Measurements from ENCODE around the gene IQSEC1.

The IQSEC1 gene

DNA sequence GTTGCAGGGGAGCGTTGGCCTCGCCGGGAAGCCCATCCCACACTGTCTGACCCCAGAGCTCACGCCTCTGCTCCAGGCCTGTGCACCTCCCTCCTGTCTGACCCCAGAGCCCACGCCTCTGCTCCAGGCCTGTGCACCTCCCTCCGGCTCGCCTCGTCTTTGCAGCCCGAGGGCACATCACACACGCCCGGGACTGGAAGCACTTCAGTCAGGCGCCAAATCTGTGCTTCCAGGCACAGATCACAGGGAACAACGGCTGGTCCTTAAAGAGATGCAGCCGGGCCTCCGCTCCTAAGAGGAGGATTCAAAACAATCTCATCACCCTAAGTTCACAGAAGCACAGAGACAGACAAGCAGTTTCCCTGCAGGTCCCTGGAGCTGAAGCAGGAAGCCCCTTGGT is 128.8 kb downstream of the IQSEC1 start:
- Histone ChIP-seq H3K27me3 (ENCODE audit: low read depth) (no peaks in the 10 kb centered on the region), H3K4me1 (no peaks in the 10 kb centered on the region), H3K9me3 (no peaks in the 10 kb centered on the region), H3K4me3 (no peak overlapping the region), H3K36me3 (replicated peaks) (peaks cover 7% of the 10 kb centered on the region; the same call in 1 of the 2 replicates)
- peak in 1 of 2 experiments; percentile 30 for DNase-seq (ENCODE audit: low spot score in 2 of 2)
- in situ Hi-C loops (cut with MboI; ENCODE audit: low sequenced_read_pairs), result no loop called here

DNA sequence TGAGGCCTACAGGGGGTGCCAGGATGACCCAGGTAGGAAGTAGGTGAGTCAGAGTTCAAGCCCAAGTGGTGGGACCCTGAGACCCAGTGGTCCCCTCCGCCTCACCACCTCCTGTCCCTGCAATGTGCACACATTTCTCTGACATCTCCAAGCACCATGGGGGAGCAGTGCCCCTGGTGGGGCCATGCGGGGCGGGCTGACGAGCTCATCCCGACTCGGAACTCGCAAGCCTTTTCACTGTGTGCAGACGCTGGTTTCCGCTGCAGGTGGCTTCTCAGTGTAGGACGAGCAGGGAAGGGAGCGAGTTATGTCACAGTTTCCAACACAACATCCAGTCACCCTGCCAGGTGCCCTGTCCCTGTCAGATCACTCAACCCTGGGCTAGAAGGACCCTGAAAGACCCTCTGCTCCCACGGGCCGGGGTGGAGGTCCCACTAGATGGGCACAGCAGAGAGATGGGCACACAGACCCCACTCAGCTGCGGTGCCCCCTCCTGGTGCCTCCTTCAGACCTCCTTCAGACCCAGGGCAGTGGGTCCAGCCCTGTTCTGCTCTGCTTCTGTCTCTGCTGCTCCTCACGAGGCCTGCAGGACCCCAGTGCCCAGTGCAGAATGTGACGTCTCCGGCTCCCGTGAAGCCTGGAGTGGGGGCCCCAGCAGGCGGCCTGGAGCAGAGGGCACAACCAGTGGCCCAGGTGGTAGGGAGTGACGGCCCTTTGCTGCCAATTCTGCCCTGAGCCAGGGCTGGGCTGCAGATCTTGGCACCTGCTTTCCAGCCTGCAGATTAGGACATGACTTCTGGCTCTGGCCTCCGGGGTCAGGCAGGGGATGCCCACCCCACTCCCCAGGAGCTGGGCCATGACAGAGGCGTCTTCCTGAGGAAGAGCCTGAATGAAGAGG is 129.9 kb downstream of the IQSEC1 start:
- Histone ChIP-seq H3K36me3 (replicated peaks) (peaks cover 12% of the 10 kb centered on the region), H3K27me3 (ENCODE audit: low read depth) (no peaks in the 10 kb centered on the region), H3K4me3 (no peak overlapping the region), H3K4me1 (no peaks in the 10 kb centered on the region), H3K9me3 (no peaks in the 10 kb centered on the region)
- in situ Hi-C loops (cut with MboI; ENCODE audit: low sequenced_read_pairs), result no loop called here
- DNase-seq (ENCODE audit: low spot score in 2 of 2), result no peak

DNA sequence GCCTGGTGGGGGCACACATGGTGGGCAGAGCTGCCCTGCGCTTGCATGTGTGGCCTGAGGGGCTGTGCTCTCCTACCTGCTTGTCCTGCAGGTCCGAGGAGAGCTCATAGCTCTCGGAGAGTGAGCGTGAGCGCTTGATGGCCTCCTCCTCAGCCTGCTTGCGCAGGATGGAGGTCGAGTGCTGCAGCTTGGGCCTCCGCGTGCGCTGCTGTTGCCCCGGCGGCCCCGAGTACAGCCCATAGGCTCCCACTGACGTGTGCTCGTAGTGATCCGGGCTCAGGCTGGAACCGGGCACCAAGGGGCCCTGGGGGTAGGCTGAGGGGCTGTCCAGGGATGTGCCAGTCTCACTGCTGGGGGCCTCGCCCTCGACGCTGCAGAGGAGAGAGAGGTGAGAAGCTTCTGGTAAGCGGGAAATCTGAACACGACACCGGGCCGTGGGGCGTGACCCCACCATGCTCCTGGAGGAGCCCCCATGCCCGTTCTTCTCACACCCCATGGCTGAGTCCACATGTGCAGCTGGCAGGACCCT is 131.7 kb downstream of the IQSEC1 start:
- in situ Hi-C loops (cut with MboI; ENCODE audit: low sequenced_read_pairs), result no loop called here
- no peaks in the 10 kb centered on the region for H3K27me3 ChIP-seq (ENCODE audit: low read depth)
- no peak overlapping the region for H3K4me3 ChIP-seq
- DNase-seq (ENCODE audit: low spot score in 2 of 2), result no peak
- H3K4me1 ChIP-seq, result no peaks in the 10 kb centered on the region
- H3K9me3 ChIP-seq, result no peaks in the 10 kb centered on the region
- H3K36me3 ChIP-seq (replicated peaks), result peaks cover 12% of the 10 kb centered on the region

DNA sequence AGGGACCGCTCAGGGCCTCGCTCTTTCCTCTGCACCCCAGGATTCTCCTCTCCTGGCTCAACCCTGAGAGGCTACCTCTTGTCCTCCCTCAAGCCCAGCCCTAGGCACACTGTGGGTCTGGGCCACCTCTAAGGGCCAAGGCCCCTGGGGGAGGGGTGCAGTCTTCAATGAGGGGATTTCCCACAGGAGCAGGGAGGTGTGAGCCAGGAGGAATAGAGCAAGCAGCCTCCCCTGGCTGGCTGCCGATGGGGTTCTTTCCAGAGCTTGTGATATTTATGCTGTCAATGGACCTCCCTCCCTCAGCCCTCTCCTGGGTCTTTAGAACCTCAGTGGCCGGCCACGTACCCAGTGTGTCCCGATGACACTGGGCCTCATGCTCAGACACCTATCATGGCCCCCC is 132.4 kb downstream of the IQSEC1 start:
- Histone ChIP-seq H3K36me3 (replicated peaks) (peaks cover 16% of the 10 kb centered on the region), H3K4me3 (no peak overlapping the region), H3K4me1 (no peaks in the 10 kb centered on the region), H3K9me3 (no peaks in the 10 kb centered on the region), H3K27me3 (ENCODE audit: low read depth) (no peaks in the 10 kb centered on the region)
- DNase-seq (ENCODE audit: low spot score in 2 of 2), result no peak
- in situ Hi-C loops (cut with MboI; ENCODE audit: low sequenced_read_pairs), result no loop called here

DNA sequence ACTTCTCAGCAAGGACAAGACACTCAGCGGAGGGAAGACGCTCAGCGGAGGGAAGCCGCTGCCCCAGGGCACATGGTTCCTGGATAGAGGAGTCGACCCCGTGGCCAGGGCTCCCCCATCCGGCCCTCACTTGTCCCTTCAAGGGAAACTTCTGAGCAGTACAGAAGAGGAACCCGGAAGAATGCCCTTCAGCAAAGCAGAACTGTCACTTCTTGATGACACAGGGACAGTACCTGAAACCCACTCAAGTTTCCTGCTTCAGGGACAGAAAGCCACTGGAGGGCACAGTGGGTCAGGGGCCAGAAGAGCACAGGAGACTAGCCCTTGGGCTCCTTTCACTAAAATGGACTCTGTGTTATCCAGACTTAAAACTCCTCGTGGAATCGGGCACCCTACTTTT is 134.1 kb downstream of the IQSEC1 start:
- Histone ChIP-seq H3K4me3 (no peak overlapping the region), H3K27me3 (ENCODE audit: low read depth) (no peaks in the 10 kb centered on the region), H3K9me3 (no peaks in the 10 kb centered on the region), H3K4me1 (no peaks in the 10 kb centered on the region), H3K36me3 (replicated peaks) (peaks cover 25% of the 10 kb centered on the region)
- DNase-seq (ENCODE audit: low spot score in 2 of 2), result no peak
- in situ Hi-C loops (cut with MboI; ENCODE audit: low sequenced_read_pairs), result no loop called here

DNA sequence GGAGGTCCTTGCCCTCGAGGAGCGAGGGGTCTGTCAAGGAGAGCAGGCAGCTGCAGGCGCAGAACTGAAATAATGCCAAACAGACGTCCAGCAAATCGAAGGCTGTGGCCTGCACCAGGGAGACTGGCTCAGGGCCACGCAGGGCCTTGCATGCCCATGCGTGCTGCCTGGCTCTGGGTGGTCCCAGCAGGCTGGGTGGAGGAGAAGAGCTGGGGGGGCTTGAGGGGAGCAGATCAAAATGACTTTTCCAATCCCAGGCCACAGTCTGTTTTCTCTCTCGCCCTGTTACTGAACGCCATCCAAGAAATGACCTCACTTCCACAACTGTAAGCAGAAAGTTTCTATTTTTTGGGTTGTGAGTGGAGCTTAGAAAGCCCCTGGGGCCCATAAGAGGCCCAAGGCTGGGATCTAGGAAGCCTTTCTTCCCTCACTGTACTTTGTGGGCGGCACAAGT is 134.9 kb downstream of the IQSEC1 start:
- Histone ChIP-seq H3K4me1 (no peaks in the 10 kb centered on the region), H3K4me3 (no peak overlapping the region), H3K36me3 (replicated peaks) (peaks cover 26% of the 10 kb centered on the region), H3K9me3 (no peaks in the 10 kb centered on the region), H3K27me3 (ENCODE audit: low read depth) (no peaks in the 10 kb centered on the region)
- no peak for DNase-seq (ENCODE audit: low spot score in 2 of 2)
- in situ Hi-C loops (cut with MboI; ENCODE audit: low sequenced_read_pairs), result no loop called here

DNA sequence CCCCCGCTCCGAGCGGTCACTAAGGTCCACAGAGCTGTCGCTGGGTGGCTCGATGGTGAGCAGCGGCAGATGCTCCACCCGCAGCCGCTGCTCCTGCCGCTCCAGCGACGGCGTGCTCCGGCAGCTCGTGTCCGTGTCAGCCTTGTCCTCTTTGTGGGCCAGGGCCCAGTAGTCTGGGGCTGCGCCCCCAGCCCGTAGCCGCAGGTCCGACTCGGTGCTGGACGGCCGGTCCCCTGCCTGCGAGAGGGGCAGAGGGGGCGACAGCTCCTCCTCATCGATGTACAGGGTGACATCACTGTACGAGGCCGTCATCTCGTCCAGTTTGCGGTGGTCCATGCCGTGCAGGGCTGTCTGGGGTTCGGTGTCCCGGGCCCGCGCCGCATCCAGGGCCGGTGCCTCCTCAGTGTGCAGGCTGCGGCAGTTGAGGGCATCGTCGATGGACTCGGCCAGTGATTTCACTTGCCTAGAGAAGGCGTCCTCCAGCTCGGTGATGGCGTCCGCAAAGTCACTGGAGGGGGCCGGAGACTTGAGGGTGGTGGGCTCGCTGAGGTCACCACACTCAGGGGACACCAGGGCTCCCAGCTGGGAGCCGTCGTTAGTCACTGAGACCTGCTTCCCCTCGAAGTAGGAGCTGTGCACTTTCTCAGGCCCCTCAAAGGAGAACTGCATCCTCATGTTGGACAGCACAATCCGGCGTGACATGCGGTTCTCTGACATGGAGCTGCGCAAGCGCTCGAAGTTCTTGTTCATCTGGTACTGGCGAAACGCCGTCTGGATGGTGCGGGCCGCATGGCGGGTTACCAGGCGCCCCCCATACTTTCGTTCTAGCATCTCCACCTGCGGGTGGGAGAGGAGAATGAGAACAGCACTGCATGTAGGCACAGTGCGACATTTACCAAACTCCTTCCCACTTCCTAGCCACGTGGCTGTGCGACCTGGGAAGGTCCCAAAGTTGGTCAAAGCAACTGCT is 137.1 kb downstream of the IQSEC1 start:
- Histone ChIP-seq H3K4me3 (no peak overlapping the region), H3K27me3 (ENCODE audit: low read depth) (no peaks in the 10 kb centered on the region), H3K36me3 (replicated peaks) (peaks cover 25% of the 10 kb centered on the region), H3K4me1 (no peaks in the 10 kb centered on the region), H3K9me3 (no peaks in the 10 kb centered on the region)
- in situ Hi-C loops (cut with MboI; ENCODE audit: low sequenced_read_pairs), result no loop called here
- DNase-seq (ENCODE audit: low spot score in 2 of 2), result no peak

DNA sequence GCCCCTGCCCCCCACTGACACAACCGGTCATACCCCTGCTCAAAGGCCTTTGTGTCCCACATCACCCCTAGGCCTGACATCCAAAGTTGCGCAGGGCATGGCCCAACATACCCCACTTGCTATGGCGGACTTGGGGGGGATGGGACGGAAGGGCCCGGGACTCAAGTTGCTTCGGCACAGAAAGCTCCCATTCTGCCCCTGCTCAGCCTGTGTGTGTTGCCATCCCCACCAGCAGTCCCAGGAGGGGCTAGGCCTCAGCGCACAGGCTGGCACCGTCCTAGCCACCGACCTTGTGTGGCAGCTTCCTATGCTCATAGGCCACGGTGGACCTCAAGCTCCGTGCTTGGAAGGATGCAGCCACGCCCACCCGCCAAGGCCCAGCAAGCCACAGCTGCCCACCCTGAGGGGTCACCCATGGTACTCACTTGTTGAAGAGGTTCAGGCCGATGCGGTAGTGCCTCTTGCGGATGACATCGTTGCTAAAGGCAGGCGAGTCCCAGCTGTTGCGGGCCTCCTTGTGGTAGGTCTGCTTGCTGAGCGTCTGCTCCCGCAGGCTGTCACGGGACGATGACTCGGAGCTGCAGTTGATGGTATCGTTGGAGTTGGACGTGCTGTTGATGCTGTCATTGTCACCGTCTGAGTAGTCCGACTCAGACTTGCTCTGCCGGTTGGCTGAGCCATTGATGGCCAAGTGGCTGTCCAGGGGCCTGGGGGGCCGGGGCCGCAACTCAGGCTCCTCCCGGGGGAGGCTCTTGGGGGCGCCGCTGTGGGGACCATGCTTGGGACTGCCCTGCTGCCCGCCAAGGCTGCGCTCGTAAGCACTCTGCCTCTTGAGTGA is 138.0 kb downstream of the IQSEC1 start:
- Histone ChIP-seq H3K27me3 (ENCODE audit: low read depth) (no peaks in the 10 kb centered on the region), H3K36me3 (replicated peaks) (peaks cover 21% of the 10 kb centered on the region), H3K9me3 (no peaks in the 10 kb centered on the region), H3K4me3 (no peak overlapping the region), H3K4me1 (no peaks in the 10 kb centered on the region)
- DNase-seq (ENCODE audit: low spot score in 2 of 2), result no peak
- in situ Hi-C loops (cut with MboI; ENCODE audit: low sequenced_read_pairs), result no loop called here

DNA sequence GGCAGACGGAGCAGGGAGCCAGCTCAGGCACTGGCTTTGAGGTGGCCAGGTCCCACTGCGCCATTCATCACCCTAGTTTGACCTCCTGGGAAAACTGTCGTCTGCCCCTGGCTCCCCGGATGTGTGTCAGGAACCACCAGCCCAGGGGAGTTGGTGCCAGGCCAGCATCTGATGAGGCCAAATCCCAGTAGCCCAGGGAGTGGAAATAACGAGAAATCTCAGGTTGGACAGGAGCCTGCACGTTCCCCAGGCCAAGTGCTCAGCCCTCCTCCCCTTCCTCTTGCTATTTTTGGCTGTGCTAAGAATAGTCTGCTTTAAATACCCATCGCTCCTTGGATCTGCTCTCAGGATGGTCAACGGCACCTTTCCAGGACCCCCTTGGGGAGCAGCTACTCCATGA is 138.8 kb downstream of the IQSEC1 start:
- peaks cover 21% of the 10 kb centered on the region for H3K36me3 ChIP-seq (replicated peaks)
- H3K27me3 ChIP-seq (ENCODE audit: low read depth), result no peaks in the 10 kb centered on the region
- H3K4me1 ChIP-seq, result no peaks in the 10 kb centered on the region
- no peak for DNase-seq (ENCODE audit: low spot score in 2 of 2)
- no peaks in the 10 kb centered on the region for H3K9me3 ChIP-seq
- in situ Hi-C loops (cut with MboI; ENCODE audit: low sequenced_read_pairs), result no loop called here
- no peak overlapping the region for H3K4me3 ChIP-seq

DNA sequence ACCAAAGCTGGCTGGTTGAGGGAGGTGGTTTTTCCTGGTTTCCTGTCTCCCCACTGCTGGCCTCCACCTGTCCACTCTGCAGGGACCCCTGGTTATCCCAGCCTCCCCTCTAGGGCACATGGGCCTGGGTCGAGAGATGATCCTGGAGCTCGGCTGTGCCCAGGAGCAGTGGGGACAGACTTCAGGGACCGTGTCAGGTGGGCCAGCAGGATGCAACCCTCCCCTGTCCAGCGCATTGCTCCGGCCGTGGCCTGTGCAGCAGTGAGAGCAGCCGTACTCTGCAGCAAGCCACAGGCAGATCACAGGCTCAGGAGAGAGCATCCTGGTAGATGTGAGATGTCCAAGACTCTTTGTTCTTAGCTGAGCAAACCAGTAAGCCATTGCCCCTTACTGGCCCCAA is 139.3 kb downstream of the IQSEC1 start:
- Histone ChIP-seq H3K36me3 (replicated peaks) (peaks cover 19% of the 10 kb centered on the region), H3K9me3 (no peaks in the 10 kb centered on the region), H3K27me3 (ENCODE audit: low read depth) (no peaks in the 10 kb centered on the region), H3K4me3 (no peak overlapping the region), H3K4me1 (no peaks in the 10 kb centered on the region)
- no peak for DNase-seq (ENCODE audit: low spot score in 2 of 2)
- in situ Hi-C loops (cut with MboI; ENCODE audit: low sequenced_read_pairs), result no loop called here

DNA sequence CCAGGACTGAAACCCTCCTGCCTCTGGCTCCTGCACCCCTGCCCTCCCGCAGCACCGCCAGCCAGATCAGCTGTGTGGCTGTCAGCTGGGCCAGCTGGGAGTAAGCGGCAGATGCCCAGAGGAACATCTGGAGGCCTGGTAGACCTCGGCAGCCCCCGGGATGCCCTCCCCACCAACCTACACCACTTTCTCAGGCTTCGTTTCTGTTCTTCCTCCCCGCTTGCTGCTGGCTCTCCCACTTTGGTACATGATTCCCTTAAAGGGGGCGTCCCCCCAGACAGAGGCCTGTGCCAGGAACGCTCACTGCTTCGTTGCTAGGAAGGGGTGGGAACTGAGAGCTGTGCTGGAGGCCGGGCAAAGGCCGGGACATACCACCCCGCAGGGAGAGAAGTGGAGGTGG is 140.5 kb downstream of the IQSEC1 start:
- Histone ChIP-seq H3K27me3 (ENCODE audit: low read depth) (no peaks in the 10 kb centered on the region), H3K4me3 (no peak overlapping the region), H3K9me3 (no peaks in the 10 kb centered on the region), H3K36me3 (replicated peaks) (peaks cover 16% of the 10 kb centered on the region), H3K4me1 (no peaks in the 10 kb centered on the region)
- no peak for DNase-seq (ENCODE audit: low spot score in 2 of 2)
- in situ Hi-C loops (cut with MboI; ENCODE audit: low sequenced_read_pairs), result no loop called here

DNA sequence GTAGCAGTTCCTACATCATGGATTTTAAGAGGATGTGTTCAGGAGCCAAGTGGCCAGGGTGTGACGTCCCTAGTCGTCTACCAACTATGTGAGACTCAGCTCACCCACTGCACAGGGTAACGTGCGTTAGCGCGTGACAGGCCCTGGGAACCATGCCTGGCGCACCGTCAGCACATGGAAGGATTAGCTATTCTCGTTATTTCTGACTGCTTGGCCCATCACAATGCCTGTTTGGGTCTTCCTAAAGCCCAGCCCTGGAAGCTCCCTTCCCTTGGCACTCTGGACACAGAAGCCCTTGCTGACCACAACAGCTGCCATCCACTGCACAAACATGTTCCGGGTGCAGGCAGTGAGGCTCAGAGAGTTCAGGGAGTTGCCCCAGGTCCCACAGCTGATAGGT is 140.9 kb downstream of the IQSEC1 start:
- Histone ChIP-seq H3K36me3 (replicated peaks) (peaks cover 16% of the 10 kb centered on the region), H3K27me3 (ENCODE audit: low read depth) (no peaks in the 10 kb centered on the region), H3K9me3 (no peaks in the 10 kb centered on the region), H3K4me1 (no peaks in the 10 kb centered on the region), H3K4me3 (no peak overlapping the region)
- no peak for DNase-seq (ENCODE audit: low spot score in 2 of 2)
- in situ Hi-C loops (cut with MboI; ENCODE audit: low sequenced_read_pairs), result no loop called here

DNA sequence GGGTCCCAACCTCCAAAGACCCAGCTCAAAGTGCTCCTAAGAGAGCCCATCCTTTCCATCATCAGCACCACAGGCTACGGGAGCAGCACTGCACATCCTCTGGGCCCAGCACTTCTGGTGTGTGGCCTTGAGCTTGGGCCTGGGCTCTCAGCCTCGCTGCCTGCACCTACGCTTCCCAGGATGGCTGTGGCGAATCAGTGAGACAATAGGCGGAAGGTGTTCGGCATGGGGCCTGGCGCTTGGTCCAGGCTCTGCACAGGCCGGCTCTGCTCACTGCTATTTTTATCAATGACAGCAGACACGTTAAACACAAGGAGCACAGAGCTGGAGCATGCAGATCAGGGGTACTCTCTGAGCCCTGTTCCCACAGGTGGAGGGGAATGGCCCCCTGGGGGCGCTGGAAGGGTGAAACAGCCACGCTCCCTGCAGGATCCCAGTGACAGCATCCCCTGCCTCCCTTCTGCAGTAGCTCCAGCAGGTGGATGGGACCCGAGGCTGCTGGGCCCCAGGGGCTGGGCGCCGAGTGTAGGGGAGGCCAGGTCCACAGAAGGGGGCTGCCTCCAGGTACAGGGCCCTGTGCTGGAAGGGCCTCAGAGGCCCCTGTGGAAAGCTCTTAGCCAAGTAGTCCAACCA is 141.8 kb downstream of the IQSEC1 start:
- no peak for DNase-seq (ENCODE audit: low spot score in 2 of 2)
- Histone ChIP-seq H3K4me1 (no peaks in the 10 kb centered on the region), H3K27me3 (ENCODE audit: low read depth) (no peaks in the 10 kb centered on the region), H3K9me3 (no peaks in the 10 kb centered on the region), H3K36me3 (replicated peaks) (peaks cover 16% of the 10 kb centered on the region), H3K4me3 (no peak overlapping the region)
- in situ Hi-C loops (cut with MboI; ENCODE audit: low sequenced_read_pairs), result no loop called here

Measured in HAP-1 (cell line).